GM19463 (cell line): ENCODE data around the gene AP4M1.

Experiments used
- ATAC-seq: cut with Tn5 transposase; IDR thresholded peaks from one replicate; pipeline ENCODE4 v1.9.1; 2021; ENCODE audit warnings: mild to moderate bottlenecking, moderate library complexity; ENCODE audit not compliant: unreplicated experiment

Gene AP4M1

DNA sequence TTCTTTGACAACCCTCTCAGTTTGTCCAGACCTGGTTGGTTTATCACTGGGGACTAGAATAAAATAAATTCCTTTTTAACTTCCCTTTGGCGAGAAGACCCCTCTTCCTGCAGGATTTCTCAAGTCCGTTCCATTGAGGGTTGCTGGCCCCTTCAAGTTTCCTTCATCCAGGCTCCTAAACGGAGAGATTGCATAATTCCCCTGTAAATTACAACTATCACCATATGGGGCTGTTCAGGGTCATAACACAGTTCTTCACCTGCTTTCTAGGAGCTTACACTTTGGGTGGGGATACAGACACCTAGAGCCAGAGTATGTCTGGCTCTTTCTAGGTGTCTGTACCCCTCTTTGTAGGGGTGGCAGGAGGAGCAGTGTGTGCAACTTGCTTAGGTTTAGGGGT, 15.9 kb upstream of the AP4M1 start:
- no peak for ATAC-seq

DNA sequence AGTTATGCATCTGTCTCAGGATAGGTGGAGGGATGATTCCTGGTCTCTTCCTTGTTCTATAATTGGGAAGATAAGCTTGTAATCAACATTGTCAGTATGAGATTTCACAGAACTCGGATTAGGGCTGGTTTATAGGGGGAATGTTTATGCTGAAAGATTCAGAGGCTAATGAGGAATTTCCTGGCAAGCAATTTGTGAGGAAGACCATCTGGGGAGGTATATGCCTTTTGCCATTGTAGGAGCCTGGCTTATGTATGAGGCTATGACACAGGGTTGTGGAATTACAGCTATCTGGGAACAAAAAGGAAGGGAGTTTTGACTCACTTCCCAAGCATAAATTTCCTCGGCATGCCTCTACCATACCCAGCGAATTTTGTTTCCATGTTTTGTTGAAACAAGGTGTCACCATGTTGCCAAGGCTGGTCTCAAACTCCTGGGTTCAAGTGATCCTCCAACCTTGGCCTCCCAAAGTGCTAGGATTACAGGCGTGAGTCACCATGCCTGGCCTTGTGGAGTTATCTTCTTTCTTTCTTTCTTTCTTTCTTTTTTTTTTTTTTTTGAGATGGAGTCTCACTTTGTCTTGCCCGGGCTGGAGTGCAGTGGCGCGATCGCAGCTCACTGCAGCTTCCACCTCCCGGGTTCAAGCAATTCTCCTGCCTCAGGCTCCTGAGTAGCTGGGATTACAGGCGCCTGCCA, 14.2 kb upstream of the AP4M1 start:
- no peak for ATAC-seq

DNA sequence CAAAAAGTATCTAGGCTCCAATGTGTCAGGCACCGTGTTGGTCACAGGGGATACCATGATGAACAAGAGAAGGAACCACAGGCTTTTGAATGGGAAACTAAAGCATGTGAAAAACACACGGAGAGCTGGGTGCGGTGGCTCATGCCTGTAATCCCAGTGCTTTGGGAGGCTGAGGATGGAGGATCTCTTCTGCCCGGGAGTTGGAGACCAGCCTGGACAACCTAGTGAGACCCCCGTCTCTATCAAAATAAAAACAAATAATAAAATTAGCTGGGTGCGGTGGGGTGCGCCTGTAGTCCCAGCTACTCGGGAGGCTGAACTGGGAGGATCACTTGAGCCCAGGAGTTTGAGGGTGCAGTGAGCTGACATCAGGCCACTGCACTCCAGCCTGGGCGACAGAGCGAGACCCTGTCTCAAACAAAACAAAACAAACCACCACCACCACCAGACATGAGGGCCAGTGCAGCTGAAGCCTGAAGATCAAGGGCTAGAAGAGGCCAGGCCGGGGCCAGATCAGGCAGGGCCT, 13.3 kb upstream of the AP4M1 start:
- no peak for ATAC-seq

DNA sequence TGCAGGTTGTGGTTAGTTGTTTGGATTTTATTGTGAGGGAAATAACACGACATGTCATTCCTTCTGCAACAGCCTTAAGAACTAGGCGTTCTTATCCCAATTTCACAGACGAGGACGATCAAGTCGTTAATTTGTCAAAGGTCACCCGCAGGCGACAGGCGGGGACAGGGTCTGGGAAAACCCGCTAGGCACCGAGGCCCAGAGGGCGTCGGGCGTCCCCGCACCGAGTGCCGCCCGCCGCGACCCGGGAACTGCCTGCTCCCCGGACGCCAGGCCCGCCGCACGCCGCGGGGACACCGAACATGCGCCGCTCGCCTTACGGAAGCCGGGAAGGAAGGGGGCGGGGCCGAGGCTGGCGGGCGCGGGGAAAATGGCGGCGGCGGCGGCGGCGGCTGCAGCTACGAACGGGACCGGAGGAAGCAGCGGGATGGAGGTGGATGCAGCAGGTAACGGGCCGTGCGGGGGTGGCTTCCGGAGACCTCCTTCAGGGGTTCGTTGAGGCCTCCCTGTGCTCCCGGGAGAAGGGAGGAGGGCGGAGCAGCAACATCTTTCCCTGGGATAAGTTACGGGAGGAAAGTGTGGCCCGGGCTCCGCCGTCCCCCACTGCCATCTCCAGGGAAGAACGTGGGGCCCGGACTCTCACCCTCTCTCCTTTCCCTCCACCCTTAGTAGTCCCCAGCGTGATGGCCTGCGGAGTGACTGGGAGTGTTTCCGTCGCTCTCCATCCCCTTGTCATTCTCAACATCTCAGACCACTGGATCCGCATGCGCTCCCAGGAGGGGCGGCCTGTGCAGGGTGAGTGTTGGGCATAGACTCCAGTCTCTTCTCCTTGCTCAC, 12.6 kb upstream of the AP4M1 start, which contains the start of gene COPS6:
COPS6 (plus strand) TSS at position 349 of the 837 bp plus-strand sequence; CDS start at position 371, 22 bp downstream.
- ATAC-seq: peak; percentile 72

DNA sequence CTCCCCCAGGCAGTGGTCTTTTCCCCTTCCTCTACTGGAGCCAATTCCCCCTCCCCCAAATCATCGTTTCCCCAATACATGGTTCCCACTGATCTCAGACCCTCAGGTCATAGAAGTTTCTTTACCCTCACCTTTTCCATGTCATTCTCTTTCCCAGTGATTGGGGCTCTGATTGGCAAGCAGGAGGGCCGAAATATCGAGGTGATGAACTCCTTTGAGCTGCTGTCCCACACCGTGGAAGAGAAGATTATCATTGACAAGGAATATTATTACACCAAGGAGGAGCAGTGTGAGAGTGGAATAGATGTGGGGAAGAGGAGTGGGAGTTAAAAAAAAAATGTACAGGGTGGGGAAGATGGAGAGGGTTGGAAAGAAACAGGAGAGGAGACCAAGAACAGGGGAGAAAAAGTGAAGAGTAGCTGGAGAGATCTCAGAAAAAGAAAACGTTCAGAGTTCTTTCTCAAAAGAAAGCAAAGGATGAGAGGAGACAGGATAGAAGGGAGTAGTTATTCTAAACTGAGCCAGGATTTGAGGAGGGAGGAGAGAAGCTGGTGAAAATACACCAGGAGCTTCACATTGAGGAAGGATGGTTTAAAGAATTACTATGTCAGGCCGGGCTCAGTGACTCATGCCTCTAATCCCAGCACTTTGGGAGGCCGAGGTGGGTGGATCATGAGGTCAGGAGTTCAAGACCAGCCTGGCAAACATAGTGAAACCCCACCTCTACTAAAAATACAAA, 11.8 kb upstream of the AP4M1 start:
- ATAC-seq: no peak

DNA sequence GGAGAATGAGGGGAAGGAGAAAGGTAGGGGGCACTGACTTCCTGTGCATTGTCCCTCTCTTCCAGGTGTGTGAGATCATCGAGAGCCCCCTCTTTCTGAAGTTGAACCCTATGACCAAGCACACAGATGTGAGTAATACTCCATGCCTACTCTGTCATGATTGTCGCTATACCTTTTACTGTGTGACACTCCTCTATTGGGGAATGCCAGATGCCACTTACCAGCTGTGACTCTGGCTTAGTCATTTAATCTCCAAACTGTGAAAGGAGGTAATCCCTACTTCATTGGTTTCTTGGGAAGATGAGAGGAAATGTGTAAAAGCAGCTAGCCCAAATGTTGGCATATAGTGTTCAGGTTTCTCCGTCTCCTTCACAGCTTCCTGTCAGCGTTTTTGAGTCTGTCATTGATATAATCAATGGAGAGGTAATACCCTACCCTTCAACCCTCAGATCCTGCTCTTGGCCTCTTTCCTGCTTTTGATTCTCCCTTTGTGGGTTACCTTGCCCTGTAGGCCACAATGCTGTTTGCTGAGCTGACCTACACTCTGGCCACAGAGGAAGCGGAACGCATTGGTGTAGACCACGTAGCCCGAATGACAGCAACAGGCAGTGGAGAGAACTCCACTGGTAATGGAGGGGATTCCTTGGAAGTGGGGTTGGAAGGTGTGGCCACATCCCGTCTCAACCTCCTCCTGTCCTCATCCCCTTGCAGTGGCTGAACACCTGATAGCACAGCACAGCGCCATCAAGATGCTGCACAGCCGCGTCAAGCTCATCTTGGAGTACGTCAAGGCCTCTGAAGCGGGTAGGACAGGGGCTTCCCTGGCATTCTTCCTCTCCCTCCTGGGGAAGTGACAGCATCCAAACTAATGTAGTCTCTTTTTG, 10.7 kb upstream of the AP4M1 start:
- no peak for ATAC-seq

DNA sequence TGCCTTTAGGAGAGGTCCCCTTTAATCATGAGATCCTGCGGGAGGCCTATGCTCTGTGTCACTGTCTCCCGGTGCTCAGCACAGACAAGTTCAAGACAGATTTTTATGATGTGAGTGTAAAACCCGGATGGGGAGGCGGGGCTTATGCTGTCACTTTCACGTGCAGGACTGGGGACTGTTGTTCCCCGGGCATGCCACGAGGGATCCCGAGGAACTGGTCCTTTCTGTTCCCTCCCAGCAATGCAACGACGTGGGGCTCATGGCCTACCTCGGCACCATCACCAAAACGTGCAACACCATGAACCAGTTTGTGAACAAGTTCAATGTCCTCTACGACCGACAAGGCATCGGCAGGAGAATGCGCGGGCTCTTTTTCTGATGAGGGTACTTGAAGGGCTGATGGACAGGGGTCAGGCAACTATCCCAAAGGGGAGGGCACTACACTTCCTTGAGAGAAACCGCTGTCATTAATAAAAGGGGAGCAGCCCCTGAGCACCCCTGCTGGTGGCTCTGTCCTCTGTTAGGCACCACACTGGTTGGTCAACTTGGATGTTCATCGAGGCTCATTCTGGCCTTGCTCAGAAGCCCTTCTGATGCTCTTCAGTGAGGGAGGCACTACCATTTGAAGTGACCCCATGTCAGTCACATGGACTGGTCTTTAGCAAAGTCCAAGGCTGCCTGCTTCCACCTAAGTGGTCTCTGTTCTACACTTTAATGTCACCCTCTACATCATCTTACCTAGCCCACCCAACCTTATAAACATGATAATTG, 9.8 kb upstream of the AP4M1 start:
- ATAC-seq: no peak

DNA sequence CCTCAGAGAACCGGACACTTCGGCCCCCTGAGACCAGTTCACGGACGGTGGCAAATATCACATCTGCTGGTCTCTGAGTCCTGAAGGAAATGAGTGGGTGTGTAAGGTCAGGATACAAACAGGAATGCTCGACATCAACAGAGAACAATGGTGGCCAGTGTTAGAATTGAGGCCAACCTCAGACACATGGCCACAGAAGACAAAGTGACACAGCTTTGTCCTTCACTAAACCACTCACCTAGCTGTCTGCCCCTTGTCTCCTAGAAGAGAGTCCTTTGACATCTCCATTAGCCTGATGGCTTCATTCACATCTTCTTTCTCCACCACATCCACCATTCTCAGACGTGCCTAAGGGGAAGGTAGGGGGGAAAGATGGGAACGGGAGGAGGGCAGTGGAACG, 8.4 kb upstream of the AP4M1 start:
- no peak for ATAC-seq

DNA sequence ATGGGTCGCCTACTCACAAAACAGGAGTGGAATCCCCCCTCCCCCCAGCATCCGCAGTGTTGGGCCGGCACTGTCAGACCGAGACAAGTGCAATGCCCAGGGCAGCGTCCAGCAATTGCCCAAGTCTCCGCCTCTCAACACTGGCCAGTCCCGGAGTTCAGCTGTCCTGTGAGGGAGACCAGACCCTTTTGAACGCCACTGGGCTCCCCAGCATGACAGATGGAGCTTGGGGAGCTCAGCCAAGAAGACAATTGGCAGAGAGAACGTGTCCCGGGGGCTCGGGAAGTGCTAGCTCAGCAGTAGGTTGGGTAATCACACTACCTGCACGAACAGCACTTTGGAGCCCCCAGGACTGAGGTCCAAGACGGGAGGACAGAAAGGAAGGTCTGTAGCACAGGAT, 7.9 kb upstream of the AP4M1 start:
- ATAC-seq: no peak

DNA sequence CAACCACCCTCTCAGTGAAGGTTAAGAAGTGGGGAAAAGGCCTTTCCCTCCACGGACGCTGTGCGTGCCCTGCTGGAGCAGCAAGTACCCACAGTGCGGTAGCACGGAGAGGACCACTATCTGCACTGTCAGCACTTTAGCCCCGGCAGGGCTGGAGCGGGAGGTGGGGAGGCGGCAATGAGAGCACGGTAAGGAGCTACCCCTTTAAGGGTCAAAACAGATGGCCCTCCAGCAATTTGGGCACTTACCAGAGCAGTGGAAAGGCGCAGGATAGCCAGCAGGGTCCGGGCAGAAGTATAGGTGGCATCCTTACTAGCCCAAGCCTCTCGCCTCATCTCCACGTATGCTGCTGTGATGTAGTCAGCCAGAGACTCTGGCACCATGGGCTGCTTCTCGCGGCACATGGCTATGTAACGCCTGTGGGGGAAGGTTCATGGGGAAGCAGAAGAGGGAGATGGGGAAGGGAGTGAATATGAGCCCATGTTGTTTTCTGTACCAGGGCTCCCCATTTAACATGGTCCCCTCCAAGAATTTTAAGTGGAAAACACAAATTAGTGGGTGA, 7.4 kb upstream of the AP4M1 start:
- no peak for ATAC-seq

DNA sequence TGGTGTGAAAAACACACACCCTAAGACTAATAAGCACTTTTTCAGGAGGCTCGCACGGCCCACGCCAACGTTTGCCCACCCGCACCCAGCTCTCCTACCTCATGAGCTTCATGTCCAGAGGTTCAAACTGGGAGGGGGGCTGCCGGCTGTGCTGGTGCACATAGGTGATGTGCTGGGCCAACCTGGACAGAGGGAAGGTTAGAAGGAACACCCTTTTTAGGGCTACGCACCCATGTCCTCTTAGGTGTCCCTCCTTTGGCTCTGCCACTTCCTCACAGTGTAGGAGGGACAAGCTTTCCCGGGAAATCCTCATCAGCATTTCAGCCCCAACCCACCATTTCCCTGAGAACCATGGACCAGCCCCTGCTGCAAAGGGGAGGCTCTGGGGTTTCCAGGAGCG, 6.2 kb upstream of the AP4M1 start:
- no peak for ATAC-seq

DNA sequence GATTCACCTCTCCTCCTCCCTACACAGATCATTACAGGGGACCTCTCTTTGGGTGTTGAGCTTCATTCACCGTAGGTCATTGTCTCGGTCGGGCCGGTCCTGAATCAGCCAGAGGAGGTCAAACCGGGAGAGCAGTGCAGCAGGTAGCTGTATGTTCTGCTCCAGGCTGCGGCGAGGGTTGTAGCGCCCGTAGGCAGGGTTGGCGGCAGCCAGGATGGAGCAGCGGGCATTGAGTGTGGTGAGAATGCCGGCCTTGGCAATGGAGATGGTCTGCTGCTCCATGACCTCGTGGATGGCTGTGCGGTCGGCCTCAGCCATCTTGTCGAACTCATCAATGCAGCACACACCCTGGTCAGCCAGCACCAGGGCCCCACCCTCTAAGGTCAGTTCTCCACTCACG, 5.7 kb upstream of the AP4M1 start:
- ATAC-seq: no peak

DNA sequence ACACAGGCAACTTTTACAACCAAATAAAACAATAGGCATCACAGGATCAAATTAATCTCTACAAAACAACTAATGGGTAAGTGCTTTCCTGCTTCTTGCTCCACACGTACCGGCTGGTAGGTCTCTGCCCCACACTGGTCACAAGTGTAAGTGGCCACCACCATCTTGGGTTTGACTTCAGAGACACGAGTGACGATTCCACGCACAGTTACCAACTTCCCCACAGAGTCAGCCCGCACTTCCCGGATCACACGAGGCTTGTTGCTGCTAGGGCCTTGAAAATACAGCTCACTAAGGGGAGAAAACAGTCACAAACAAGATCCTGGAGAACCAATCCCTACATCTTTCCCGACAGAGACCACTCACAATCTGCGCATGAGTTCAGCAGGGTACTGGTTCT, 2.5 kb upstream of the AP4M1 start:
- ATAC-seq: no peak

DNA sequence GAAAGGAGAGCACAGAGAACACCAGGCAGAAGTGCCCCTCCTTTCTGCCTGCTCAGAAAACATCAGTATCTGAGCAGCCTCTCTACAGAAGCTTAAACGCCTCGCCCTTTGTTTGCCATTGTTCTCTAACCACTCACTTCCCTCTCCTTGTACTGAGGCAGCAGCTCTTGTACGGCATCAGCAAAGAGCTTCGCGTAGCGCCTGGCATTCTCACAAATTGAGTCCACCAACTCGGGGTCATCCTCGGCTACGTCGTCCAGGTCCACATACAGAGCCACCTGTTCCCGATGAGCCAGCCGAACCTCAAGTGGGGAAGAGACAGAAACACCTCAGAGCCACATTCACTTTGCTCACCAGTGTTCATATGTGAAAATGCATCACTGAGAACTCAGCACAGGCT, 2.0 kb upstream of the AP4M1 start:
- ATAC-seq: no peak

DNA sequence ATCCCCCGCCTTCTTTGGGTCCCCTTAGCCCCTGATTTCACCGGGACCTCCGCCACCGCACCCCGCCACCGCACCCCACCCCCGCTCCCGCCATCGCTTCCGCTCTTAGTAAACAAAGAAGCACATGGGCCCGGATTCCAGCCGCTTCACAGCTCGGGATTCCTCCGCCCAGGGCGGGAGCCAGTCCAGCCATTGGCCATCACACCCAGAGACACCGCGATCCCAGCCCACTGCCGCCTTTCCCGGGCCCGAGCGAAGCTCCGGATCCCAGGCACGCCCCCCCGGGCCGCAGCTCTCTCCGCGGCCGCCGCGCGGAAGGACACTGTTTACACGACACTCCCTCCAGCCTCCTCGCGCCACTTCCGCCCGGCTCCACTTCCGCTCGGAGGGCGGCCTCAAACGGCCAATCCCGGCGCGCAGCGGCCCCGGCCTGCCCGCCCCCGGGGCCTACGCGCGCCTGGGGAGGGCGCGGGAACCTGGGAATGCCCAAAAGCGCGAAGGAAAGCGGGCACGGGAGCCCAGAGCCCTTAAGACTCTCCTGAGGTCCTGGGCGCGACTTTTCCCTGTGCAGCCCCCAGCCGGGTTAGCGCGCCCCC, 925 bp upstream of the AP4M1 start:
- ATAC-seq: peak; percentile 59

DNA sequence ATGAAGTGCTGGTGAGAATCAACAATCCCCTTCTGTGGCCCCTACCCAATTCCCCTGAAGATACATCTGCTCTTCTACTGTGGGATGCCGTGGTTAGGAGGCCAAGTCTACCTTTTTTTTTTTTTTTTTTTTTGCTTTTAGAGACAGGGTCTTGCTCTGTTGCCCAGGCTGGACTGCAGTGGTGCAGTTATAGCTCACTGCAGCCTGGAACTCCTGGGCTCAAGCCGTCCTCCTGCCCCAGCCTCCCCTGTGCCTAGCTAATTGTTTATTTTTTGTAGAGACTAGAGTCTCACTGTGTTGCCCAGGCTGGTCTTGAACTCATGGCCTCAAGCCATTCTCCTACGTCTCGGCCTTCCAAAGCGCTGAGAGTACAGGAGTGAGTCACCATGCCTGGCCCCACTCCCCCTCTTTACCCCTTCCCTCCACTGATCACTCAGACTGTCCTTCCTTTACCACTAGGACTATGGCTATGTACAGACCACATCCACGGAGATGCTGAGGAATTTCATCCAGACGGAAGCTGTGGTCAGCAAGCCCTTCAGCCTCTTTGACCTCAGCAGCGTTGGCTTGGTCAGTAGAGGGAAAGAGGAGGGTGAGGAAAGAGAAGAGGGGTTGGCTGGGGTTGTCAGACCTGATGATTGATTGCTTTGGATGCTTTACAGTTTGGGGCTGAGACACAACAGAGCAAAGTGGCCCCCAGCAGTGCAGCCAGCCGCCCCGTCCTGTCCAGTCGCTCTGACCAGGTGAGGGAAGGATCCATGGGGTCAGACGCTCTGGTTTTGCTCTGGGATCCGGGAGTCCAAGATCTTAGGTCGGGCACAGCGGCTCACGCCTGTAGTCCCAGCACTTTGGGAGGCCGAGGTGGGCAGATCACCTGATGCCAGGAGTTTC, 1.8 kb downstream of the AP4M1 start:
- no peak for ATAC-seq

DNA sequence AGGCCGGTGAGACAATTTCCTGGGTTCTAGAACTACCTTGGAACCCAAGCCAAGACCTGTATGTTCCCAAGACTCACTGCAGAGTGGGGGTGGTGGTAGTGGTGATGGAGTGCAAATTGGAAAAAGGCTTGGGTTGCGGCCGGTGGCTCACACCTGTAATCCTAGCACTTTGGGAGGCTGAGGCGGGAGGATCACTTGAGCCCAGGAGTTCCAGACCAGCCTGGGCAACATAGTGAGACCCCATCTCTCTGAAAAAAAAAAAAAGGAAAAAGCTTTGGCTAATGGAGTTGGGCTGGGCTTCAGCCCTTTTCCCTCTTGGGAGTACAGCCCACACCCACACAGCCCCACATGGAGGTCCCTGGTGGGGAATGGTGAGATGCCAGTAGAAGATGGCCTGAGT, 4.1 kb downstream of the AP4M1 start:
- no peak for ATAC-seq

DNA sequence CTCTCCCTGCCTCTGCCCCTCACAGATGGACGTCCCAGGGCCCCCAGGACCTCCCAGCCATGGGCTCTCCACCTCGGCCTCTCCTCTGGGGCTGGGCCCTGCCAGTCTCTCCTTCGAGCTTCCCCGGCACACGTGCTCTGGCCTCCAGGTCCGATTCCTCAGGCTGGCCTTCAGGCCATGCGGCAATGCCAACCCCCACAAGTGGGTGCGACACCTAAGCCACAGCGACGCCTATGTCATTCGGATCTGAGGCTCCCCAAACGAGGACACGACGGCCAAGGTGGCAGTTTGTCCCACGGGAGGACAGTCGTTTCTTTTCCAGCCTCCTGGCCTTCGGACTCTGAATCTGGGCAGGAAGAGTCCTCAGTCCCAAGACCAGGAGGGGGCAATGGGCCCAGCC, 5.2 kb downstream of the AP4M1 start:
- ATAC-seq: no peak
